HG03432 (cell line): ENCODE data around the gene TVP23A.

Experiments
- ATAC-seq: cut with Tn5 transposase; IDR thresholded peaks from one replicate; pipeline ENCODE4 v1.9.1; 2021; ENCODE audit warnings: mild to moderate bottlenecking, moderate library complexity; ENCODE audit not compliant: unreplicated experiment

The TVP23A gene

GRCh38 chr16:10817963-10818941 is at the start of gene TVP23A:
TSS of gene TVP23A (minus strand) at chr16:10818794. CDS start at chr16:10818493, 301 bp downstream.
- no peak for ATAC-seq

- ATAC-seq: no peak
Observed at GRCh38 chr16:10868104-10868595, 49.6 kb upstream of the TVP23A start.

GRCh38 chr16:10867199-10867598 is 48.6 kb upstream of the TVP23A start:
- ATAC-seq: no peak

GRCh38 chr16:10865991-10866966 is 47.7 kb upstream of the TVP23A start:
- no peak for ATAC-seq

- no peak for ATAC-seq
Observed at GRCh38 chr16:10862438-10862837, 43.8 kb upstream of the TVP23A start.

GRCh38 chr16:10859658-10860057 is 41.1 kb upstream of the TVP23A start:
- no peak for ATAC-seq

GRCh38 chr16:10859020-10859419 is 40.4 kb upstream of the TVP23A start:
- no peak for ATAC-seq

- no peak for ATAC-seq
Observed at GRCh38 chr16:10858203-10858602, 39.6 kb upstream of the TVP23A start.

- no peak for ATAC-seq
Observed at GRCh38 chr16:10856042-10856441, 37.4 kb upstream of the TVP23A start.

GRCh38 chr16:10852948-10853347 is 34.4 kb upstream of the TVP23A start:
- no peak for ATAC-seq

GRCh38 chr16:10852286-10852685 is 33.7 kb upstream of the TVP23A start:
- ATAC-seq: no peak

- no peak for ATAC-seq
Observed at GRCh38 chr16:10851512-10851911, 32.9 kb upstream of the TVP23A start.

- ATAC-seq: no peak
Observed at GRCh38 chr16:10850478-10850850, 31.9 kb upstream of the TVP23A start.

GRCh38 chr16:10849736-10850477 is 31.3 kb upstream of the TVP23A start:
- ATAC-seq: no peak

- no peak for ATAC-seq
Observed at GRCh38 chr16:10847176-10847575, 28.6 kb upstream of the TVP23A start.

GRCh38 chr16:10846213-10846998 is 27.8 kb upstream of the TVP23A start:
- ATAC-seq: no peak

GRCh38 chr16:10840703-10841102 is 22.1 kb upstream of the TVP23A start:
- ATAC-seq: no peak

GRCh38 chr16:10839279-10839666 is 20.7 kb upstream of the TVP23A start:
- ATAC-seq: no peak

- no peak for ATAC-seq
Observed at GRCh38 chr16:10838621-10839278, 20.2 kb upstream of the TVP23A start.
